ENCODE results near the gene RAB1A. TPM values are rescaled to one million over a fixed set of nuclear protein-coding genes. Genes with fewer than 3 reads are reported as not detected.

The RAB1A gene
- total and polyA plus RNA-seq, 10 of the 15 experiments (the other 5 are each of a cell fraction or from before 2014, with no cell fraction given), result 48.9 to 171 (median 83.4) TPM

DNA sequence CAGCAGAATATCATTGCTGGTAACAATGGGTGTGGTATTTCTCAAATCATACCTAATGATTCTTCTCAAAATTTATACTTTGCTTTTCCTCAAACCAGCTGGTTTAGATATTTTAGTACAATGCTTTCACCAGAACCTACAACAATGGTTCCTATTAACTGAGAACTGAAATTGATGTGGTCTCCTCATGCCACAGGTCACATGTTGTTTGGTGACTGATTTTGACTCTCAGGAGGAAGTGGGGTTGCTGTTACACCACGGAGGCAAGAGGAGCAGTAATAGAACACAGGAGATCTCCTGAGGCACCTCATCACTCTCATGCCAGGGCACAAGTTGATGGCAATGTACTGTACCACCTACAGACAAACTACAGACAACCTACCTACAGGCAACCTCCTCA, 76.7 kb downstream of the RAB1A start:
- POLR2A ChIA-PET, result interaction anchor here (0.6 to 3.8 kb wide), 8 partner anchors 12 to 175 kb away, joined by 3 to 12 read pairs (median 4); partner anchors contain the start of gene ACTR2
- H3K4me2 ChIP-seq (ENCODE audit: control insufficient read depth, insufficient read depth), result peak overlapping the region; percentile 97
- TF ChIP-seq, protein P1, sequence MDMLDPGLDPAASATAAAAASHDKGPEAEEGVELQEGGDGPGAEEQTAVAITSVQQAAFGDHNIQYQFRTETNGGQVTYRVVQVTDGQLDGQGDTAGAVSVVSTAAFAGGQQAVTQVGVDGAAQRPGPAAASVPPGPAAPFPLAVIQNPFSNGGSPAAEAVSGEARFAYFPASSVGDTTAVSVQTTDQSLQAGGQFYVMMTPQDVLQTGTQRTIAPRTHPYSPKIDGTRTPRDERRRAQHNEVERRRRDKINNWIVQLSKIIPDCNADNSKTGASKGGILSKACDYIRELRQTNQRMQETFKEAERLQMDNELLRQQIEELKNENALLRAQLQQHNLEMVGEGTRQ (IDR thresholded peaks at IDR 0.05; ENCODE audit: borderline replicate concordance, low read depth, low read length), result peak; percentile 82
- TF ChIP-seq POLR2AphosphoS2 (IDR thresholded peaks at IDR 0.05; ENCODE audit: low read depth, low read length), result no peak
- TF ChIP-seq CBFB (IDR thresholded peaks at IDR 0.05; ENCODE audit: low read depth), result peak; percentile 82
- TF ChIP-seq, protein P2, sequence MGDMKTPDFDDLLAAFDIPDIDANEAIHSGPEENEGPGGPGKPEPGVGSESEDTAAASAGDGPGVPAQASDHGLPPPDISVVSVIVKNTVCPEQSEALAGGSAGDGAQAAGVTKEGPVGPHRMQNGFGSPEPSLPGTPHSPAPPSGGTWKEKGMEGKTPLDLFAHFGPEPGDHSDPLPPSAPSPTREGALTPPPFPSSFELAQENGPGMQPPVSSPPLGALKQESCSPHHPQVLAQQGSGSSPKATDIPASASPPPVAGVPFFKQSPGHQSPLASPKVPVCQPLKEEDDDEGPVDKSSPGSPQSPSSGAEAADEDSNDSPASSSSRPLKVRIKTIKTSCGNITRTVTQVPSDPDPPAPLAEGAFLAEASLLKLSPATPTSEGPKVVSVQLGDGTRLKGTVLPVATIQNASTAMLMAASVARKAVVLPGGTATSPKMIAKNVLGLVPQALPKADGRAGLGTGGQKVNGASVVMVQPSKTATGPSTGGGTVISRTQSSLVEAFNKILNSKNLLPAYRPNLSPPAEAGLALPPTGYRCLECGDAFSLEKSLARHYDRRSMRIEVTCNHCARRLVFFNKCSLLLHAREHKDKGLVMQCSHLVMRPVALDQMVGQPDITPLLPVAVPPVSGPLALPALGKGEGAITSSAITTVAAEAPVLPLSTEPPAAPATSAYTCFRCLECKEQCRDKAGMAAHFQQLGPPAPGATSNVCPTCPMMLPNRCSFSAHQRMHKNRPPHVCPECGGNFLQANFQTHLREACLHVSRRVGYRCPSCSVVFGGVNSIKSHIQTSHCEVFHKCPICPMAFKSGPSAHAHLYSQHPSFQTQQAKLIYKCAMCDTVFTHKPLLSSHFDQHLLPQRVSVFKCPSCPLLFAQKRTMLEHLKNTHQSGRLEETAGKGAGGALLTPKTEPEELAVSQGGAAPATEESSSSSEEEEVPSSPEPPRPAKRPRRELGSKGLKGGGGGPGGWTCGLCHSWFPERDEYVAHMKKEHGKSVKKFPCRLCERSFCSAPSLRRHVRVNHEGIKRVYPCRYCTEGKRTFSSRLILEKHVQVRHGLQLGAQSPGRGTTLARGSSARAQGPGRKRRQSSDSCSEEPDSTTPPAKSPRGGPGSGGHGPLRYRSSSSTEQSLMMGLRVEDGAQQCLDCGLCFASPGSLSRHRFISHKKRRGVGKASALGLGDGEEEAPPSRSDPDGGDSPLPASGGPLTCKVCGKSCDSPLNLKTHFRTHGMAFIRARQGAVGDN (IDR thresholded peaks at IDR 0.05), result peak; percentile 61; the same call in 1 of the 2 replicates
- TF ChIP-seq SIX5 (IDR thresholded peaks at IDR 0.05; ENCODE audit: low read depth, low read length, severe bottlenecking), result no peak
- TF ChIP-seq EGR1 (IDR thresholded peaks at IDR 0.05; ENCODE audit: borderline replicate concordance in 1 of 2, low read depth in 2 of 2, low read length in 2 of 2), result no peak
- no peak for TF ChIP-seq ZNF207 (IDR thresholded peaks at IDR 0.05; ENCODE audit: borderline replicate concordance)
- peak; percentile 72; the same call in 1 of the 2 replicates for TF ChIP-seq ZBED1 (IDR thresholded peaks at IDR 0.05; ENCODE audit: borderline replicate concordance)
- TF ChIP-seq TCF12 (IDR thresholded peaks at IDR 0.05; ENCODE audit: low read depth, low read length), result 0 out of 2 replicates have a peak, but pooled peaks have one; percentile 35
- TF ChIP-seq, protein P3, sequence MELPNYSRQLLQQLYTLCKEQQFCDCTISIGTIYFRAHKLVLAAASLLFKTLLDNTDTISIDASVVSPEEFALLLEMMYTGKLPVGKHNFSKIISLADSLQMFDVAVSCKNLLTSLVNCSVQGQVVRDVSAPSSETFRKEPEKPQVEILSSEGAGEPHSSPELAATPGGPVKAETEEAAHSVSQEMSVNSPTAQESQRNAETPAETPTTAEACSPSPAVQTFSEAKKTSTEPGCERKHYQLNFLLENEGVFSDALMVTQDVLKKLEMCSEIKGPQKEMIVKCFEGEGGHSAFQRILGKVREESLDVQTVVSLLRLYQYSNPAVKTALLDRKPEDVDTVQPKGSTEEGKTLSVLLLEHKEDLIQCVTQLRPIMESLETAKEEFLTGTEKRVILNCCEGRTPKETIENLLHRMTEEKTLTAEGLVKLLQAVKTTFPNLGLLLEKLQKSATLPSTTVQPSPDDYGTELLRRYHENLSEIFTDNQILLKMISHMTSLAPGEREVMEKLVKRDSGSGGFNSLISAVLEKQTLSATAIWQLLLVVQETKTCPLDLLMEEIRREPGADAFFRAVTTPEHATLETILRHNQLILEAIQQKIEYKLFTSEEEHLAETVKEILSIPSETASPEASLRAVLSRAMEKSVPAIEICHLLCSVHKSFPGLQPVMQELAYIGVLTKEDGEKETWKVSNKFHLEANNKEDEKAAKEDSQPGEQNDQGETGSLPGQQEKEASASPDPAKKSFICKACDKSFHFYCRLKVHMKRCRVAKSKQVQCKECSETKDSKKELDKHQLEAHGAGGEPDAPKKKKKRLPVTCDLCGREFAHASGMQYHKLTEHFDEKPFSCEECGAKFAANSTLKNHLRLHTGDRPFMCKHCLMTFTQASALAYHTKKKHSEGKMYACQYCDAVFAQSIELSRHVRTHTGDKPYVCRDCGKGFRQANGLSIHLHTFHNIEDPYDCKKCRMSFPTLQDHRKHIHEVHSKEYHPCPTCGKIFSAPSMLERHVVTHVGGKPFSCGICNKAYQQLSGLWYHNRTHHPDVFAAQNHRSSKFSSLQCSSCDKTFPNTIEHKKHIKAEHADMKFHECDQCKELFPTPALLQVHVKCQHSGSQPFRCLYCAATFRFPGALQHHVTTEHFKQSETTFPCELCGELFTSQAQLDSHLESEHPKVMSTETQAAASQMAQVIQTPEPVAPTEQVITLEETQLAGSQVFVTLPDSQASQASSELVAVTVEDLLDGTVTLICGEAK (IDR thresholded peaks at IDR 0.05; ENCODE audit: borderline replicate concordance), result no peak
- TF ChIP-seq IRF4 (IDR thresholded peaks at IDR 0.05; ENCODE audit: low read depth, low read length), result peak; percentile 94
- TF ChIP-seq CBX5 (IDR thresholded peaks at IDR 0.05; ENCODE audit: low read depth), result no peak
- no peak for TF ChIP-seq ZNF217 (IDR thresholded peaks at IDR 0.05)
- TF ChIP-seq STAT3 (IDR thresholded peaks at IDR 0.05; ENCODE audit: low read depth, low read length), result no peak

More for the DNA sequence above, 76.7 kb downstream of the RAB1A start:
- BruUV-seq (replicated peaks), result no TSS peak
- 4% methylated on average over 1 of the region's 1 CpG for WGBS (ENCODE audit: insufficient coverage, insufficient replicate concordance, low lambda C conversion rate, missing lambda C conversion rate)
- no peaks in the 10 kb centered on the region for H3K27me3 ChIP-seq (replicated peaks in 1 of 2; ENCODE audit: control insufficient read depth in 2 of 2, insufficient read depth in 2 of 2, low read length in 1 of 2)
- no peaks in the 10 kb centered on the region for H4K20me1 ChIP-seq (ENCODE audit: control insufficient read depth, insufficient read depth)
- SMC1A ChIA-PET (ENCODE audit: uncharacterized antibody, unreplicated experiment), result interaction anchor here (0.7 to 5.5 kb wide), 14 partner anchors 10 to 472 kb away, joined by 3 to 36 read pairs (median 4); no protein-coding TSS in a partner anchor
- peaks cover 4% of the 10 kb centered on the region for H3K79me2 ChIP-seq (ENCODE audit: control insufficient read depth, insufficient read depth, low read length)
- 0 out of 2 replicates have a peak overlapping the region, but pooled peaks have one; percentile 13 for H3K4me3 ChIP-seq
- H2AFZ ChIP-seq (ENCODE audit: control insufficient read depth, low read depth, low read length), result no peak overlapping the region
- RAD21 ChIA-PET (ENCODE audit: unreplicated experiment), result interaction anchor here (1.4 to 5.5 kb wide), 6 partner anchors 12 to 138 kb away, joined by 3 to 58 read pairs (median 6); partner anchors contain the start of gene RAB1A
- CTCF ChIA-PET, result interaction anchor here (0.7 to 4.5 kb wide), 11 partner anchors 12 to 186 kb away, joined by 3 to 46 read pairs (median 4); partner anchors contain the start of gene RAB1A
- ATAC-seq (peak; percentile 71), FAIRE-seq (peak; percentile 99), DNase-seq (ENCODE audit: low read depth, low spot score) (peak; percentile 91)
- peaks cover 47% of the 10 kb centered on the region for H3K4me1 ChIP-seq (ENCODE audit: control insufficient read depth, insufficient read depth, low read length)
- intact Hi-C loops (cut with micrococcal nuclease; ENCODE audit: unreplicated experiment), result no loop called here
- no peaks in the 10 kb centered on the region for H3K36me3 ChIP-seq (ENCODE audit: control insufficient read depth in 2 of 2, insufficient read depth in 2 of 2, low read length in 1 of 2)
- H3K9ac ChIP-seq (ENCODE audit: control insufficient read depth, insufficient read depth, low read length), result no peak overlapping the region
- peaks cover 8% of the 10 kb centered on the region; the same call in 2 of the 3 replicates for H3K9me3 ChIP-seq (replicated peaks; ENCODE audit: control insufficient read depth, insufficient read depth, low read length)
- peak overlapping the region; percentile 70 for H3K27ac ChIP-seq (ENCODE audit: control insufficient read depth, insufficient read depth)
- in situ Hi-C loops (cut with MboI), result no loop called here

Measured in GM12878 (cell line).